ENCODE data around the gene OR2L8.

DNA sequence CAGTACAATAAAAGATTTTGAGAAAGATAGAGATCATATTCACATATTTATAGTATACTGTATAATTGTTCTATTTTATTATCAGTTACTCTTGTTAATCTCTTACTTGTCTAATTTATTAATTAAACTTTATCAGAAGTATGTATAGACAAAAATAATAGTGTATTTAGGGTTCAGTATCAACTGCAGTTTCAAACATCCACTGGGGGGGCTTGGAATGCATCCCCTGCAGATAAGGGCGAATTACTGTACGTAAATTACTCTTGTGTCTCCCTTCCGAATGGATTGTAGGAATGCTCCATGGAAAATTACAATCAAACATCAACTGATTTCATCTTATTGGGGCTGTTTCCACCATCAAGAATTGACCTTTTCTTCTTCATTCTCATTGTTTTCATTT lies at the start of gene OR2L8:
- TF ChIP-seq, protein P1, sequence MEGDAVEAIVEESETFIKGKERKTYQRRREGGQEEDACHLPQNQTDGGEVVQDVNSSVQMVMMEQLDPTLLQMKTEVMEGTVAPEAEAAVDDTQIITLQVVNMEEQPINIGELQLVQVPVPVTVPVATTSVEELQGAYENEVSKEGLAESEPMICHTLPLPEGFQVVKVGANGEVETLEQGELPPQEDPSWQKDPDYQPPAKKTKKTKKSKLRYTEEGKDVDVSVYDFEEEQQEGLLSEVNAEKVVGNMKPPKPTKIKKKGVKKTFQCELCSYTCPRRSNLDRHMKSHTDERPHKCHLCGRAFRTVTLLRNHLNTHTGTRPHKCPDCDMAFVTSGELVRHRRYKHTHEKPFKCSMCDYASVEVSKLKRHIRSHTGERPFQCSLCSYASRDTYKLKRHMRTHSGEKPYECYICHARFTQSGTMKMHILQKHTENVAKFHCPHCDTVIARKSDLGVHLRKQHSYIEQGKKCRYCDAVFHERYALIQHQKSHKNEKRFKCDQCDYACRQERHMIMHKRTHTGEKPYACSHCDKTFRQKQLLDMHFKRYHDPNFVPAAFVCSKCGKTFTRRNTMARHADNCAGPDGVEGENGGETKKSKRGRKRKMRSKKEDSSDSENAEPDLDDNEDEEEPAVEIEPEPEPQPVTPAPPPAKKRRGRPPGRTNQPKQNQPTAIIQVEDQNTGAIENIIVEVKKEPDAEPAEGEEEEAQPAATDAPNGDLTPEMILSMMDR (IDR thresholded peaks at IDR 0.05), result no peak
- TF ChIP-seq POLR2A (IDR thresholded peaks at IDR 0.05; ENCODE audit: low read depth), result no peak
- TF ChIP-seq POLR2AphosphoS5 (IDR thresholded peaks at IDR 0.05), result no peak
- no peak for TF ChIP-seq EP300 (IDR thresholded peaks at IDR 0.05)
